B cell (primary cell): ENCODE results near the gene DUOXA2. TPM values are rescaled to one million over a fixed set of nuclear protein-coding genes. Genes with fewer than 3 reads are reported as not detected.
A peak's percentile ranks its signal among the peaks of the same experiment; 100 is the strongest.

Source experiments
- ATAC-seq: fragments of 200-7000 bp; cut with Tn5 transposase; one replicate; pipeline ENCODE4 v1.10.0; 2021; ENCODE audit warnings: low read depth, mild to moderate bottlenecking, moderate number of reproducible peaks, moderate library complexity
- CTCF ChIA-PET: fragments of 350-600 bp; sonication (Branson Sonifier 250); formaldehyde crosslinking; loops from one replicate; lab custom pipeline; 2021; ENCODE audit warnings: antibody characterized with exemption, inconsistent platforms; lab: Charles Lee
- POLR2A ChIA-PET: fragments of 350-600 bp; sonication (Branson Sonifier 250); formaldehyde crosslinking; loops from one replicate; lab custom pipeline; 2021; ENCODE audit warnings: antibody characterized with exemption; lab: Charles Lee
- DNase-seq: peaks from one replicate; pipeline ENCODE4 v3.0.0; 2013
- H2AFZ ChIP-seq: 2 replicates; pipeline ENCODE4 v1.6.1; 2012; ENCODE audit warnings: mild to moderate bottlenecking, low read depth, low read length; ENCODE audit not compliant: insufficient read depth, poor library complexity, severe bottlenecking
- H3K27ac ChIP-seq, 2 donors: 1 replicate in 1 of 2; 2 replicates in 1 of 2; pipeline ENCODE4 v1.5.1; 2012 to 2013; ENCODE audit warnings: low read length in 2 of 2, mild to moderate bottlenecking in 2 of 2, moderate library complexity in 1 of 2
- H3K27me3 ChIP-seq, 4 experiments: fragments of 200-600 bp in 1 of 4; sonication (generic) in 1 of 4; replicated peaks in 1 of 4; 1 replicate in 2 of 4; 2 replicates in 2 of 4; pipeline versions ENCODE4 v1.6.1 to v1.7.0; 2013 to 2016; ENCODE audit warnings: low read length in 3 of 4, mild to moderate bottlenecking in 2 of 4, mixed read lengths in 1 of 4, moderate library complexity in 1 of 4; ENCODE audit not compliant: insufficient read depth in 4 of 4, control insufficient read depth in 3 of 4; ENCODE audit errors: control extremely low read depth in 1 of 4
- H3K36me3 ChIP-seq, 2 experiments: replicated peaks in 1 of 2; 1 replicate in 1 of 2; 2 replicates in 1 of 2; pipeline versions ENCODE4 v1.6.1 to v1.7.1; 2013; ENCODE audit warnings: low read length in 1 of 2; ENCODE audit not compliant: insufficient read depth in 2 of 2, control insufficient read depth in 1 of 2; ENCODE audit errors: control extremely low read depth in 1 of 2, extremely low read depth in 1 of 2
- H3K4me1 ChIP-seq, 2 donors: fragments of 200-600 bp in 1 of 2; sonication (generic) in 1 of 2; 1 replicate in 1 of 2; 2 replicates in 1 of 2; pipeline versions ENCODE4 v1.5.1 to v1.6.1; 2013 to 2017; ENCODE audit warnings: low read length in 2 of 2; ENCODE audit not compliant: control insufficient read depth in 2 of 2, insufficient read depth in 2 of 2
- H3K4me2 ChIP-seq: replicated peaks from 2 replicates; pipeline ENCODE3; 2012; ENCODE audit warnings: mild to moderate bottlenecking, low read depth, low read length; ENCODE audit not compliant: poor library complexity, severe bottlenecking
- H3K4me3 ChIP-seq, 5 experiments: fragments of 200-600 bp in 1 of 5; sonication (generic) in 1 of 5; 1 replicate in 3 of 5; 2 replicates in 2 of 5; pipeline versions ENCODE4 v1.5.1 to v1.7.0; 2011 to 2016; ENCODE audit warnings: low read length in 4 of 5, mild to moderate bottlenecking in 4 of 5, low read depth in 2 of 5, control low read depth in 1 of 5, moderate library complexity in 1 of 5; ENCODE audit not compliant: insufficient read depth in 1 of 5; ENCODE audit errors: control extremely low read depth in 1 of 5, extremely low read depth in 1 of 5
- H3K79me2 ChIP-seq: fragments of 200-600 bp; sonication (generic); one replicate; pipeline ENCODE4 v1.6.0; 2016; ENCODE audit warnings: low read length; ENCODE audit not compliant: control insufficient read depth, insufficient read depth
- H3K9ac ChIP-seq: fragments of 200-600 bp; sonication (generic); 2 replicates; pipeline ENCODE4 v1.6.1; 2017; ENCODE audit warnings: mild to moderate bottlenecking, low read length, moderate library complexity
- H3K9me3 ChIP-seq, 3 donors: one replicate each; pipeline versions ENCODE4 v1.6.1 to v1.7.1; 2013; ENCODE audit warnings: low read length in 2 of 3; ENCODE audit not compliant: control insufficient read depth in 2 of 3, insufficient read depth in 1 of 3; ENCODE audit errors: control extremely low read depth in 1 of 3
- H4K20me1 ChIP-seq: 2 replicates; pipeline ENCODE4 v1.6.0; 2012; ENCODE audit warnings: mild to moderate bottlenecking, low read length; ENCODE audit not compliant: insufficient read depth, control insufficient read depth, poor library complexity, severe bottlenecking
- H3K27ac Mint-ChIP-seq: one replicate; pipeline ENCODE4 v1.8.0; 2021; ENCODE audit warnings: mixed read lengths
- H3K27me3 Mint-ChIP-seq: one replicate; pipeline ENCODE4 v1.8.0; 2021; ENCODE audit warnings: mixed read lengths
- H3K4me1 Mint-ChIP-seq: one replicate; pipeline ENCODE4 v1.8.0; 2021; ENCODE audit warnings: mixed read lengths
- H3K4me3 Mint-ChIP-seq: one replicate; pipeline ENCODE4 v1.8.0; 2021; ENCODE audit warnings: mixed read lengths
- H3K9me3 Mint-ChIP-seq: one replicate; pipeline ENCODE4 v1.8.0; 2022; ENCODE audit warnings: mixed read lengths; ENCODE audit not compliant: insufficient read depth
- EZH2 ChIP-seq: IDR thresholded peaks from 2 replicates; pipeline ENCODE4 v1.6.1; 2012; ENCODE audit warnings: borderline replicate concordance, low read depth, mild to moderate bottlenecking, moderate library complexity, low read length; ENCODE audit not compliant: insufficient read depth, poor library complexity, severe bottlenecking
- WGBS: methylation state at CpG from one replicate; pipeline ENCODE4 v1.1.5; 2013; ENCODE audit warnings: missing lambda C conversion rate; ENCODE audit not compliant: insufficient coverage; 5-methylcytosine and 5-hydroxymethylcytosine counted together
- intact Hi-C: fragments of 100-400 bp; cut with micrococcal nuclease; formaldehyde crosslinking; loops from one replicate; pipeline ENCODE4 v1.10.0; 2022
- polyA plus RNA-seq: library from polyadenylated mRNA; depleted of rRNA; stranded (reverse); fragments of >200 nt; gene quantifications from 2 replicates; pipeline ENCODE4 v1.2.3, GENCODE V29; 2012
- total RNA-seq, 2 donors: library from RNA; stranded (reverse); fragments of 120-200 nt in 1 of 2; gene quantifications; 1 replicate in 1 of 2; 2 replicates in 1 of 2; pipeline versions ENCODE4 v1.2.3 to v1.2.4, GENCODE V29; 2013 to 2022
- TF ChIP-seq, protein P1 (sequence below): fragments of 200-600 bp; IDR thresholded peaks from one replicate; pipeline ENCODE4 v1.8.0; 2022; ENCODE audit warnings: antibody characterized with exemption, mild to moderate bottlenecking

The DUOXA2 gene
- total and polyA plus RNA-seq, 2 donors (not counting 1 experiment from before 2014, with no cell fraction given), result not detected

DNA sequence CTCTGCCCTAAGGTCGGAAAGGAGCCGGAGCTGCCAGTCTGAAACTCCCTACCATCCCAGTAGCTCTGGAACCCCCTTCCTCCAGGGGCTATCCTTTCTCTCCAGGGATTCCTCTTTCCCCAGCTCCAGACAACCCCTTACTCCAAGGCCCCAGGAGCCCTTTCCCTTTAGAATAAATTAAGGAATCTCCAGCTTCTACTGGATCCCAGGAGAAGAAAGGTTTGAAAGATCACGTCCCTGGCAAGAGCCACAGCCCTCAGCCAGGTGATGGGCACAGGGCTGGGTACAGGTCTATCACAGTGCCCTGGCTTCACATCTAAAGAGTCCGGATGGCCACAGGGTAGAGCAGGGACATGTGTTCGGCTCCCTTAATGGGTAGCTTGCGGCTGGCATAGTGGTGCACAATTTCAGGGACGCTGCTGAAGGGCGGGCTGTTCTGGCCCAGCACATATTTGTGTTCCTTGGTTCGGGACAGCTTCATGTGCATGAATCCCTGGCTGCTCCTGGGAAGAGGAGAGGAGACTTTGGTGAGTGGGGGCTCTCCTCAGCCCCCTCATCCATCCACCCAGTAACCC is 53.6 kb downstream of the DUOXA2 start:
- peak overlapping the region; percentile 92 for H3K9ac ChIP-seq
- no peaks in the 10 kb centered on the region for H3K27me3 ChIP-seq
- ATAC-seq (no peak), DNase-seq (no peak)
- H3K4me3 Mint-ChIP-seq, result peak overlapping the region; percentile 80
- H3K27ac ChIP-seq, result peak overlapping the region; percentile 89 to 96
- peak overlapping the region; percentile 98 for H3K4me2 ChIP-seq
- WGBS, result 91% methylated on average over 7 of the region's 9 CpGs
- peaks cover 31% of the 10 kb centered on the region for H3K79me2 ChIP-seq
- H3K27ac Mint-ChIP-seq, result peak overlapping the region; percentile 92
- peaks cover 6% of the 10 kb centered on the region for H4K20me1 ChIP-seq
- H3K9me3 ChIP-seq, result no peaks in the 10 kb centered on the region
- peaks cover 31% of the 10 kb centered on the region for H3K4me1 Mint-ChIP-seq
- intact Hi-C loops, result loop anchor here (1.0 to 2.0 kb wide), 8 partner anchors 20 to 291 kb away; partner anchors contain the start of genes GATM and SHF
- TF ChIP-seq EZH2, result no peak
- TF ChIP-seq, protein P1, sequence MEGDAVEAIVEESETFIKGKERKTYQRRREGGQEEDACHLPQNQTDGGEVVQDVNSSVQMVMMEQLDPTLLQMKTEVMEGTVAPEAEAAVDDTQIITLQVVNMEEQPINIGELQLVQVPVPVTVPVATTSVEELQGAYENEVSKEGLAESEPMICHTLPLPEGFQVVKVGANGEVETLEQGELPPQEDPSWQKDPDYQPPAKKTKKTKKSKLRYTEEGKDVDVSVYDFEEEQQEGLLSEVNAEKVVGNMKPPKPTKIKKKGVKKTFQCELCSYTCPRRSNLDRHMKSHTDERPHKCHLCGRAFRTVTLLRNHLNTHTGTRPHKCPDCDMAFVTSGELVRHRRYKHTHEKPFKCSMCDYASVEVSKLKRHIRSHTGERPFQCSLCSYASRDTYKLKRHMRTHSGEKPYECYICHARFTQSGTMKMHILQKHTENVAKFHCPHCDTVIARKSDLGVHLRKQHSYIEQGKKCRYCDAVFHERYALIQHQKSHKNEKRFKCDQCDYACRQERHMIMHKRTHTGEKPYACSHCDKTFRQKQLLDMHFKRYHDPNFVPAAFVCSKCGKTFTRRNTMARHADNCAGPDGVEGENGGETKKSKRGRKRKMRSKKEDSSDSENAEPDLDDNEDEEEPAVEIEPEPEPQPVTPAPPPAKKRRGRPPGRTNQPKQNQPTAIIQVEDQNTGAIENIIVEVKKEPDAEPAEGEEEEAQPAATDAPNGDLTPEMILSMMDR, result no peak
- ChIA-PET POLR2A (interaction anchor here (0.6 to 2.9 kb wide), 5 partner anchors 15 to 417 kb away, joined by 3 to 28 read pairs (median 4); partner anchors contain the start of gene SHF), CTCF (interaction anchor here (0.9 to 8.5 kb wide), 15 partner anchors 9 to 290 kb away, joined by 3 to 128 read pairs (median 6); partner anchors contain the start of gene SHF)
- no peaks in the 10 kb centered on the region for H3K9me3 Mint-ChIP-seq
- peaks cover 12 to 43% of the 10 kb centered on the region in 2 donors for H3K4me1 ChIP-seq
- H3K27me3 Mint-ChIP-seq, result no peaks in the 10 kb centered on the region
- no peaks in the 10 kb centered on the region for H3K36me3 ChIP-seq
- H2AFZ ChIP-seq, result peak overlapping the region; percentile 88
- peak overlapping the region in 4 of 5 experiments; percentile 78 to 84 (median 82) for H3K4me3 ChIP-seq

Other genes starting within 250 kb of the DUOXA2 start
- not detected in 2 replicates for gene TERB2, start 157.6 kb upstream of the DUOXA2 start, total RNA-seq
- gene TERB2, start 157.6 kb upstream of the DUOXA2 start, polyA plus RNA-seq, result not detected in 2 replicates
- 24.3 and 25.8 TPM in 2 replicates for gene SORD, start 91.1 kb upstream of the DUOXA2 start, total RNA-seq
- gene SORD, start 91.1 kb upstream of the DUOXA2 start, polyA plus RNA-seq, result 20.5 and 22.2 TPM in 2 replicates
- 0.29 and 0.32 TPM in 2 replicates for gene DUOX2, start 154 bp upstream of the DUOXA2 start, total RNA-seq
- not detected in 2 replicates for gene DUOX2, start 154 bp upstream of the DUOXA2 start, polyA plus RNA-seq
- 0.74 TPM in 1 of 2 replicates, not detected in the other for gene DUOXA1, start 15.6 kb downstream of the DUOXA2 start, total RNA-seq
- 0.03 and 1.1 TPM in 2 replicates for gene DUOXA1, start 15.6 kb downstream of the DUOXA2 start, polyA plus RNA-seq
- 0.15 and 0.27 TPM in 2 replicates for gene DUOX1, start 15.7 kb downstream of the DUOXA2 start, total RNA-seq
- not detected in 2 replicates for gene DUOX1, start 15.7 kb downstream of the DUOXA2 start, polyA plus RNA-seq
- gene SHF, start 73.6 kb downstream of the DUOXA2 start, total RNA-seq, result 15.4 and 16.9 TPM in 2 replicates
- 0.76 and 1.6 TPM in 2 replicates for gene SHF, start 73.6 kb downstream of the DUOXA2 start, polyA plus RNA-seq
- not detected in 2 replicates for gene SLC28A2, start 137.9 kb downstream of the DUOXA2 start, total RNA-seq
- gene SLC28A2, start 137.9 kb downstream of the DUOXA2 start, polyA plus RNA-seq, result not detected in 2 replicates